DOHH2 (cell line): Measurements from ENCODE around the gene CHD9.

Experiments used
- CTCF ChIP-seq: fragments of 200-600 bp; sonication (generic); IDR thresholded peaks from one replicate; pipeline ENCODE4 v1.5.1; 2014; ENCODE audit warnings: antibody characterized with exemption, mild to moderate bottlenecking, low read depth, low read length; ENCODE audit not compliant: poor library complexity, severe bottlenecking
- EZH2phosphoT487 ChIP-seq: fragments of 200-600 bp; sonication (generic); IDR thresholded peaks from 2 replicates; pipeline ENCODE4 v1.6.1; 2017; ENCODE audit warnings: borderline replicate concordance, mild to moderate bottlenecking, antibody characterized with exemption, low read length, moderate library complexity, mixed read lengths

DNA sequence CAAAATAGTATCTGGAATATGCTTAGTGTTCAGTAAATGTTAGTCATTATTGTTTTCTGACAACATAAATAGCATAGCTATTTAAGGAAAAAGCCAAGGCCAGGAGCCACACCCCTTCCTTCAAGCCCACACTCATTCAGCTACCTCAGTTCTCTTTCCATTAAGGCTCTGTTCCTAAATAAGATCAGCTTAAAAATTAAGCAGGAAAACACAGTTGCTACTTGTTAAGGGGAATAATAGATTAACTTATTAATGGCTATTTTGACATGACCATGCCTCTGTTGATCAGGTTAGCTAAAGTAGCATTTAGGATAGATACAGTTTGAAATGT lies 158.1 kb downstream of the CHD9 start:
- no peak for TF ChIP-seq CTCF
- no peak for TF ChIP-seq EZH2phosphoT487
